CD4-positive, alpha-beta T cell treated with Interferon alpha-2 for 1 hour (primary cell): Measurements from ENCODE around the gene ERO1B.
A peak's percentile ranks its signal among the peaks of the same experiment; 100 is the strongest.

Source experiments
- DNase-seq, 2 donors: peaks; one replicate each; pipeline ENCODE4 v3.0.0-alpha.2; 2020 to 2022

Gene ERO1B

GRCh38 chr1:236292425-236292824 is 10.7 kb upstream of the ERO1B start:
- DNase-seq: no peak

GRCh38 chr1:236289492-236290131 is 7.9 kb upstream of the ERO1B start:
- DNase-seq: no peak

- DNase-seq: no peak
These were observed 6.8 kb upstream of the ERO1B start for GRCh38 chr1:236288620-236288976.

GRCh38 chr1:236287757-236288619 is 6.2 kb upstream of the ERO1B start:
- DNase-seq: no peak

- no peak for DNase-seq
These were observed 5.6 kb upstream of the ERO1B start for GRCh38 chr1:236287356-236287755.

GRCh38 chr1:236284291-236284721 is 2.5 kb upstream of the ERO1B start:
- no peak for DNase-seq

- no peak for DNase-seq
These were observed 961 bp upstream of the ERO1B start for GRCh38 chr1:236282719-236283118.

- peak in 1 of 2 donors; percentile 36 for DNase-seq
These were observed 613 bp upstream of the ERO1B start for GRCh38 chr1:236282425-236282716.

GRCh38 chr1:236281198-236281653 is 532 bp downstream of the ERO1B start:
- DNase-seq: peak; percentile 16 to 49

- peak; percentile 5 to 42 for DNase-seq
These were observed 1.1 kb downstream of the ERO1B start for GRCh38 chr1:236280438-236281197.

- no peak for DNase-seq
These were observed 6.2 kb downstream of the ERO1B start for GRCh38 chr1:236275586-236275985.

GRCh38 chr1:236275061-236275460 is 6.7 kb downstream of the ERO1B start:
- no peak for DNase-seq

GRCh38 chr1:236273358-236273757 is 8.4 kb downstream of the ERO1B start:
- no peak for DNase-seq

GRCh38 chr1:236269439-236269838 is 12.3 kb downstream of the ERO1B start:
- no peak for DNase-seq

GRCh38 chr1:236261898-236262297 is 19.9 kb downstream of the ERO1B start:
- DNase-seq: no peak

- DNase-seq: no peak
These were observed 20.7 kb downstream of the ERO1B start for GRCh38 chr1:236261033-236261432.

- no peak for DNase-seq
These were observed 22.7 kb downstream of the ERO1B start for GRCh38 chr1:236259043-236259442.

- no peak for DNase-seq
These were observed 23.6 kb downstream of the ERO1B start for GRCh38 chr1:236258114-236258622.

- DNase-seq: no peak
These were observed 24.5 kb downstream of the ERO1B start for GRCh38 chr1:236257216-236257615.

- DNase-seq: no peak
These were observed 27.7 kb downstream of the ERO1B start for GRCh38 chr1:236253918-236254637.

- DNase-seq: no peak
These were observed 28.6 kb downstream of the ERO1B start for GRCh38 chr1:236253119-236253518.

- DNase-seq: no peak
These were observed 30.2 kb downstream of the ERO1B start for GRCh38 chr1:236251587-236251986.

- no peak for DNase-seq
These were observed 34.5 kb downstream of the ERO1B start for GRCh38 chr1:236247286-236247685.
